Activated effector memory CD4-positive, alpha-beta T cell treated with Interleukin-2 at 50 U/mL for 16 hours (primary cell): ENCODE data around the gene HAO2.

Experiments
- DNase-seq: peaks from one replicate; pipeline ENCODE4 v3.0.0-alpha.2; 2020

HAO2 gene

GRCh38 chr1:119384591-119384990 lies 16.0 kb downstream of the HAO2 start:
- DNase-seq: no peak

- no peak for DNase-seq
Observed at GRCh38 chr1:119385650-119386049, 17.1 kb downstream of the HAO2 start.

GRCh38 chr1:119387858-119388257 lies 19.3 kb downstream of the HAO2 start:
- DNase-seq: no peak

GRCh38 chr1:119388450-119388849 lies 19.9 kb downstream of the HAO2 start:
- no peak for DNase-seq

GRCh38 chr1:119390526-119390925 lies 21.9 kb downstream of the HAO2 start:
- DNase-seq: no peak

- DNase-seq: no peak
Observed at GRCh38 chr1:119391749-119392148, 23.2 kb downstream of the HAO2 start.

- DNase-seq: no peak
Observed at GRCh38 chr1:119394085-119394484, 25.5 kb downstream of the HAO2 start.

- DNase-seq: no peak
Observed at GRCh38 chr1:119396982-119397381, 28.4 kb downstream of the HAO2 start.

- DNase-seq: no peak
Observed at GRCh38 chr1:119397986-119398385, 29.4 kb downstream of the HAO2 start.

- DNase-seq: no peak
Observed at GRCh38 chr1:119404736-119405135, 36.2 kb downstream of the HAO2 start.

GRCh38 chr1:119409731-119410130 lies 41.1 kb downstream of the HAO2 start:
- no peak for DNase-seq

- DNase-seq: no peak
Observed at GRCh38 chr1:119410961-119411360, 42.4 kb downstream of the HAO2 start.

GRCh38 chr1:119414950-119415349 lies 46.4 kb downstream of the HAO2 start, which contains the start of gene HSD3B2:
Gene HSD3B2, plus strand, starts transcription at chr1:119415150. Its CDS starts 270 bp downstream, at chr1:119415420.
- DNase-seq: no peak

GRCh38 chr1:119416006-119416640 lies 47.5 kb downstream of the HAO2 start:
- DNase-seq: no peak

- DNase-seq: no peak
Observed at GRCh38 chr1:119419109-119419508, 50.5 kb downstream of the HAO2 start.

- no peak for DNase-seq
Observed at GRCh38 chr1:119420638-119421037, 52.1 kb downstream of the HAO2 start.

GRCh38 chr1:119422631-119423030 lies 54.0 kb downstream of the HAO2 start:
- no peak for DNase-seq

- DNase-seq: no peak
Observed at GRCh38 chr1:119428991-119429390, 60.4 kb downstream of the HAO2 start.

- no peak for DNase-seq
Observed at GRCh38 chr1:119429687-119430086, 61.1 kb downstream of the HAO2 start.

GRCh38 chr1:119430486-119430885 lies 61.9 kb downstream of the HAO2 start:
- DNase-seq: no peak

- no peak for DNase-seq
Observed at GRCh38 chr1:119431836-119432235, 63.3 kb downstream of the HAO2 start.

- no peak for DNase-seq
Observed at GRCh38 chr1:119435052-119435451, 66.5 kb downstream of the HAO2 start.

GRCh38 chr1:119438761-119439160 lies 70.2 kb downstream of the HAO2 start:
- DNase-seq: no peak

GRCh38 chr1:119440721-119441307 lies 72.2 kb downstream of the HAO2 start:
- DNase-seq: no peak

GRCh38 chr1:119442756-119443155 lies 74.2 kb downstream of the HAO2 start:
- no peak for DNase-seq
